Measurements from ENCODE around the gene PTP4A1. TPM values are rescaled to one million over a fixed set of nuclear protein-coding genes. Genes with fewer than 3 reads are reported as not detected.

The PTP4A1 gene
- total and polyA plus RNA-seq, 2 experiments from 2014 or later: 213 to 264 TPM

Small RNA genes lying within 50 kb of the gene (small RNA-seq; reads per million reads assigned to genes)
- not detected for gene AL513043.1

Other genes with a start within 250 kb of the PTP4A1 start
- gene PHF3, start 63.3 kb downstream of the PTP4A1 start, total RNA-seq: 72.8 and 79.2 TPM in 2 replicates
- 15.2 and 18.0 TPM in 2 replicates for gene PHF3, start 63.3 kb downstream of the PTP4A1 start, polyA plus RNA-seq

All from hepatocyte (in vitro differentiated cells).